ENCODE results near the gene CBX6.

CBX6 gene

GRCh38 chr22:38823076-38823475 is 48.9 kb downstream of the CBX6 start:
- Histone ChIP-seq H2AFZ (ENCODE audit: low read depth, low read length) (no peak overlapping the region), H3K36me3 (ENCODE audit: insufficient read depth, low read length) (no peaks in the 10 kb centered on the region), H3K4me3 (ENCODE audit: low read depth in 1 of 2, low read length in 2 of 2) (no peak overlapping the region), H3K27ac (ENCODE audit: low read length) (no peak overlapping the region), H3K79me2 (ENCODE audit: insufficient read depth, low read length) (no peaks in the 10 kb centered on the region), H4K20me1 (ENCODE audit: insufficient read depth, low read length) (peaks cover 26% of the 10 kb centered on the region), H3K27me3 (ENCODE audit: insufficient read depth, low read length, poor library complexity) (peaks cover 17% of the 10 kb centered on the region), H3K4me1 (ENCODE audit: insufficient read depth, low read length) (no peaks in the 10 kb centered on the region), H3K9me3 (ENCODE audit: insufficient read depth, low read length, severe bottlenecking) (no peaks in the 10 kb centered on the region), H3K4me2 (ENCODE audit: insufficient read depth, low read length) (no peak overlapping the region), H3K9ac (ENCODE audit: low read depth, low read length) (no peak overlapping the region)
- no peak for TF ChIP-seq CTCF (IDR thresholded peaks at IDR 0.05; ENCODE audit: borderline replicate concordance, extremely low read depth, low read length, poor library complexity, severe bottlenecking)
- TF ChIP-seq EZH2 (IDR thresholded peaks at IDR 0.05; ENCODE audit: borderline replicate concordance, low read depth, low read length, severe bottlenecking): no peak
- ATAC-seq (ENCODE audit: insufficient read depth, low read depth) (no peak), DNase-seq (no peak)

- no peak overlapping the region for H3K4me3 ChIP-seq (ENCODE audit: low read depth in 1 of 2, low read length in 2 of 2)
- TF ChIP-seq EZH2 (IDR thresholded peaks at IDR 0.05; ENCODE audit: borderline replicate concordance, low read depth, low read length, severe bottlenecking) (no peak), CTCF (IDR thresholded peaks at IDR 0.05; ENCODE audit: borderline replicate concordance, extremely low read depth, low read length, poor library complexity, severe bottlenecking) (no peak)
- no peak overlapping the region for H2AFZ ChIP-seq (ENCODE audit: low read depth, low read length)
- no peaks in the 10 kb centered on the region for H3K9me3 ChIP-seq (ENCODE audit: insufficient read depth, low read length, severe bottlenecking)
- H3K27me3 ChIP-seq (ENCODE audit: insufficient read depth, low read length, poor library complexity): peaks cover 17% of the 10 kb centered on the region
- no peaks in the 10 kb centered on the region for H3K4me1 ChIP-seq (ENCODE audit: insufficient read depth, low read length)
- peaks cover 22% of the 10 kb centered on the region for H4K20me1 ChIP-seq (ENCODE audit: insufficient read depth, low read length)
- H3K9ac ChIP-seq (ENCODE audit: low read depth, low read length): no peak overlapping the region
- H3K79me2 ChIP-seq (ENCODE audit: insufficient read depth, low read length): no peaks in the 10 kb centered on the region
- no peak overlapping the region for H3K4me2 ChIP-seq (ENCODE audit: insufficient read depth, low read length)
- no peak overlapping the region for H3K27ac ChIP-seq (ENCODE audit: low read length)
- no peak for DNase-seq
- no peak for ATAC-seq (ENCODE audit: insufficient read depth, low read depth)
- no peaks in the 10 kb centered on the region for H3K36me3 ChIP-seq (ENCODE audit: insufficient read depth, low read length)
These were observed 52.0 kb downstream of the CBX6 start for GRCh38 chr22:38820020-38820419.

GRCh38 chr22:38819387-38819940 is 52.6 kb downstream of the CBX6 start:
- H3K9me3 ChIP-seq (ENCODE audit: insufficient read depth, low read length, severe bottlenecking): no peaks in the 10 kb centered on the region
- H4K20me1 ChIP-seq (ENCODE audit: insufficient read depth, low read length): peaks cover 17% of the 10 kb centered on the region
- H3K9ac ChIP-seq (ENCODE audit: low read depth, low read length): no peak overlapping the region
- no peaks in the 10 kb centered on the region for H3K36me3 ChIP-seq (ENCODE audit: insufficient read depth, low read length)
- ATAC-seq (ENCODE audit: insufficient read depth, low read depth) (no peak), DNase-seq (no peak)
- TF ChIP-seq CTCF (IDR thresholded peaks at IDR 0.05; ENCODE audit: borderline replicate concordance, extremely low read depth, low read length, poor library complexity, severe bottlenecking) (no peak), EZH2 (IDR thresholded peaks at IDR 0.05; ENCODE audit: borderline replicate concordance, low read depth, low read length, severe bottlenecking) (no peak)
- no peak overlapping the region for H3K4me3 ChIP-seq (ENCODE audit: low read depth in 1 of 2, low read length in 2 of 2)
- H3K4me1 ChIP-seq (ENCODE audit: insufficient read depth, low read length): no peaks in the 10 kb centered on the region
- H3K27me3 ChIP-seq (ENCODE audit: insufficient read depth, low read length, poor library complexity): peaks cover 17% of the 10 kb centered on the region
- H2AFZ ChIP-seq (ENCODE audit: low read depth, low read length): no peak overlapping the region
- H3K4me2 ChIP-seq (ENCODE audit: insufficient read depth, low read length): no peak overlapping the region
- H3K27ac ChIP-seq (ENCODE audit: low read length): no peak overlapping the region
- H3K79me2 ChIP-seq (ENCODE audit: insufficient read depth, low read length): no peaks in the 10 kb centered on the region

DNA sequence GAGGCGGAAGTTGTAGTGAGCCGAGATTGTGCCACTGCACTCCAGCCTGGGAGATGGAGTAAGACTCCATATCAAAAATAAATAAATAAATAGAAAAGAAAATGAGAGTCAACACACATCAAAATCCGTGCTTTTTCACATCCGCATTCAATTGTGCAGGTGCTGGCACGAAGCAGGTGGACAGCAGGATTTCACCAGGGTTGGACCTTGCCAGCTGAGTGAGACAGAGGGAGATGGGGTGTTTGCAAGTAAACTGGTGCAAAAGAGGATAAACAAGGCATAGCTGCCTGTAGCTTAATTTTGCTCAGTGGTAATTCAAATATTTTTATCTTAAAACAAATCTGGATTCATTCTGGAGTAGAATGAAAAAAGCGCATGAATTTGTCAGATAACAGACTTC is 54.8 kb downstream of the CBX6 start:
- Histone ChIP-seq H3K27ac (ENCODE audit: low read length) (no peak overlapping the region), H3K4me2 (ENCODE audit: insufficient read depth, low read length) (no peak overlapping the region), H2AFZ (ENCODE audit: low read depth, low read length) (no peak overlapping the region), H3K9me3 (ENCODE audit: insufficient read depth, low read length, severe bottlenecking) (no peaks in the 10 kb centered on the region), H3K4me3 (ENCODE audit: low read depth in 1 of 2, low read length in 2 of 2) (no peak overlapping the region), H3K36me3 (ENCODE audit: insufficient read depth, low read length) (no peaks in the 10 kb centered on the region), H3K79me2 (ENCODE audit: insufficient read depth, low read length) (no peaks in the 10 kb centered on the region), H4K20me1 (ENCODE audit: insufficient read depth, low read length) (peaks cover 3% of the 10 kb centered on the region), H3K27me3 (ENCODE audit: insufficient read depth, low read length, poor library complexity) (peaks cover 20% of the 10 kb centered on the region), H3K4me1 (ENCODE audit: insufficient read depth, low read length) (no peaks in the 10 kb centered on the region), H3K9ac (ENCODE audit: low read depth, low read length) (no peak overlapping the region)
- no peak for ATAC-seq (ENCODE audit: insufficient read depth, low read depth)
- DNase-seq: no peak
- TF ChIP-seq CTCF (IDR thresholded peaks at IDR 0.05; ENCODE audit: borderline replicate concordance, extremely low read depth, low read length, poor library complexity, severe bottlenecking) (no peak), EZH2 (IDR thresholded peaks at IDR 0.05; ENCODE audit: borderline replicate concordance, low read depth, low read length, severe bottlenecking) (no peak)
